Right lobe of liver (tissue), 6 donors: ENCODE measurements around the gene RNASET2. TPM values are rescaled to one million over a fixed set of nuclear protein-coding genes. Genes with fewer than 3 reads are reported as not detected.
A peak's percentile ranks its signal among the peaks of the same experiment; 100 is the strongest.

Source experiments
- ATAC-seq, 4 donors: fragments of 200-7000 bp; cut with Tn5 transposase; one replicate each; pipeline ENCODE4 v1.9.1; 2020; ENCODE audit warnings: mild to moderate bottlenecking in 4 of 4, moderate library complexity in 4 of 4
- DNase-seq, 3 donors: peaks; one replicate each; pipeline ENCODE4 v3.0.0-alpha.2; 2020
- H3K27ac ChIP-seq, 3 donors: fragments of 200-600 bp; one replicate each; pipeline ENCODE4 v1.8.0; 2022
- H3K27me3 ChIP-seq, 2 donors: fragments of 200-600 bp; one replicate each; pipeline ENCODE4 v1.8.0; 2022
- H3K36me3 ChIP-seq, 4 donors: fragments of 200-600 bp; sonication (generic) in 1 of 4; one replicate each; pipeline versions ENCODE4 v1.5.1 to v1.8.0; 2017 to 2022; ENCODE audit warnings: control low read depth in 1 of 4
- H3K4me1 ChIP-seq, 4 donors: fragments of 200-600 bp; sonication (generic) in 1 of 4; one replicate each; pipeline versions ENCODE4 v1.5.1 to v1.8.0; 2017 to 2022; ENCODE audit warnings: control low read depth in 1 of 4
- H3K4me3 ChIP-seq, 3 donors: fragments of 200-600 bp; one replicate each; pipeline ENCODE4 v1.8.0; 2022
- H3K9me3 ChIP-seq, 4 donors: fragments of 200-600 bp; sonication (generic) in 1 of 4; one replicate each; pipeline versions ENCODE4 v1.5.1 to v1.8.0; 2017 to 2022; ENCODE audit warnings: control low read depth in 1 of 4
- CTCF ChIP-seq, 4 donors: fragments of 200-600 bp in 3 of 4; fragments of 450-650 bp in 1 of 4; IDR thresholded peaks; one replicate each; pipeline versions ENCODE4 v1.5.1 to v1.8.0; 2016 to 2022; ENCODE audit warnings: antibody characterized with exemption in 4 of 4, mild to moderate bottlenecking in 2 of 4
- POLR2A ChIP-seq: fragments of 450-650 bp; IDR thresholded peaks from one replicate; pipeline ENCODE4 v1.6.1; 2017; ENCODE audit warnings: antibody characterized with exemption, mild to moderate bottlenecking
- WGBS: methylation state at CpG from one replicate; pipeline ENCODE4 v1.1.6; 2018; ENCODE audit warnings: low coverage, low lambda C conversion rate; ENCODE audit not compliant: insufficient coverage; ENCODE audit errors: missing lambda C conversion rate; 5-methylcytosine and 5-hydroxymethylcytosine counted together
- intact Hi-C, 2 donors: fragments of 100-400 bp; cut with DNase I; formaldehyde crosslinking; loops; one replicate each; pipeline versions ENCODE4 v1.11.2 to v1.14.1; 2022
- total RNA-seq, 6 experiments: library from RNA; depleted of rRNA in 2 of 6; stranded (reverse); fragments of >200 nt in 2 of 6; fragmentation: NEBNext Ultra II Directional in 3 of 6; extraction: Animal tissue kit (Norgen Biotek cat#: 25700) in 3 of 6; gene quantifications; one replicate each; pipeline versions ENCODE4 v1.1.0 to v1.2.4, GENCODE V29; 2016 to 2023
- donor health status: DM: no; HTN: yes; CAD: no.
- donor health status: DM: no; HTN: no; CAD: no.
- donor health status: DM: no; HTN: no; CAD: no.
- donor health status: DM: no; HTN: yes; CAD: no.
- donor health status: DM: no; HTN: yes; CAD: no.

RNASET2 gene
- total RNA-seq, 6 experiments from 2014 or later: 21.7 to 48.4 (median 30.8) TPM

- H3K9me3 ChIP-seq: no peaks in the 10 kb centered on the region
- H3K4me3 ChIP-seq: peak within 1 kb of the TSS; percentile 98 to 99 (median 99)
- peaks cover 0 to 47% (median 17%) of the 10 kb centered on the region in 4 donors for H3K4me1 ChIP-seq
- no peaks in the 10 kb centered on the region for H3K36me3 ChIP-seq
- ATAC-seq (peak; percentile 93 to 97 (median 93)), DNase-seq (peak; percentile 96 to 98 (median 96))
- TF ChIP-seq POLR2A: peak; percentile 40
- TF ChIP-seq CTCF (IDR thresholded peaks at IDR 0.05): peak in 2 of 4 donors; percentile 23 to 35
- 0% methylated on average over 10 of the region's 93 CpGs for WGBS
- H3K27me3 ChIP-seq: no peaks in the 10 kb centered on the region
- intact Hi-C loops: no loop called here
- H3K27ac ChIP-seq: peak within 1 kb of the TSS; percentile 69 to 86 (median 78)
Observed at GRCh38 chr6:166999145-166999883, 43.0 kb upstream of the RNASET2 start, which contains the start of gene CEP43. Gene CEP43, plus strand, starts transcription at chr6:166999397. Its CDS starts 16 bp downstream, at chr6:166999413.

- TF ChIP-seq POLR2A (no peak), CTCF (IDR thresholded peaks at IDR 0.05) (no peak)
- intact Hi-C loops: no loop called here
- peak; percentile 47 to 70 (median 59) for DNase-seq
- peaks cover 0 to 39% (median 14%) of the 10 kb centered on the region in 4 donors for H3K4me1 ChIP-seq
- peak overlapping the region; percentile 48 to 63 (median 50) for H3K27ac ChIP-seq
- H3K27me3 ChIP-seq: no peaks in the 10 kb centered on the region
- WGBS: 0% methylated on average over 9 of the region's 96 CpGs
- peak in 1 of 4 donors; percentile 0 for ATAC-seq
- H3K9me3 ChIP-seq: no peaks in the 10 kb centered on the region
- H3K36me3 ChIP-seq: no peaks in the 10 kb centered on the region
- peak overlapping the region; percentile 98 to 99 (median 99) for H3K4me3 ChIP-seq
Observed at GRCh38 chr6:166998256-166999144, 42.1 kb upstream of the RNASET2 start.

- TF ChIP-seq CTCF (IDR thresholded peaks at IDR 0.05): peak; percentile 27 to 39 (median 36)
- no peak for TF ChIP-seq POLR2A
- peak; percentile 69 to 79 (median 76) for DNase-seq
- 11% methylated on average over 11 of the region's 38 CpGs for WGBS
- intact Hi-C loops: no loop called here
- H3K4me1 ChIP-seq: peaks cover 0 to 34% (median 14%) of the 10 kb centered on the region in 4 donors
- peak overlapping the region; percentile 48 to 63 (median 50) for H3K27ac ChIP-seq
- peak overlapping the region; percentile 98 to 99 (median 99) for H3K4me3 ChIP-seq
- no peaks in the 10 kb centered on the region for H3K9me3 ChIP-seq
- no peaks in the 10 kb centered on the region for H3K36me3 ChIP-seq
- H3K27me3 ChIP-seq: no peaks in the 10 kb centered on the region
- ATAC-seq: peak; percentile 22 to 55 (median 48)
Observed at GRCh38 chr6:166997768-166998255, 41.5 kb upstream of the RNASET2 start.

GRCh38 chr6:166997348-166997747, 41.0 kb upstream of the RNASET2 start:
- TF ChIP-seq CTCF (IDR thresholded peaks at IDR 0.05): no peak
- no peak for TF ChIP-seq POLR2A
- intact Hi-C loops: no loop called here
- Histone ChIP-seq H3K4me3 (peak overlapping the region in 2 of 3 donors; percentile 98 to 99), H3K9me3 (no peaks in the 10 kb centered on the region), H3K36me3 (no peaks in the 10 kb centered on the region), H3K27me3 (no peaks in the 10 kb centered on the region), H3K4me1 (peaks cover 0 to 34% (median 14%) of the 10 kb centered on the region in 4 donors), H3K27ac (peak overlapping the region in 2 of 3 donors; percentile 50 to 63)
- DNase-seq (no peak), ATAC-seq (peak; percentile 4 to 44 (median 39))
- 35% methylated on average over 3 of the region's 3 CpGs for WGBS
